ENCODE data around the gene UHRF2. TPM values are rescaled to one million over a fixed set of nuclear protein-coding genes. Genes with fewer than 3 reads are reported as not detected.

UHRF2 gene
- total and polyA plus RNA-seq, 7 experiments from 2014 or later, result 11.4 to 117 (median 95.2) TPM

DNA sequence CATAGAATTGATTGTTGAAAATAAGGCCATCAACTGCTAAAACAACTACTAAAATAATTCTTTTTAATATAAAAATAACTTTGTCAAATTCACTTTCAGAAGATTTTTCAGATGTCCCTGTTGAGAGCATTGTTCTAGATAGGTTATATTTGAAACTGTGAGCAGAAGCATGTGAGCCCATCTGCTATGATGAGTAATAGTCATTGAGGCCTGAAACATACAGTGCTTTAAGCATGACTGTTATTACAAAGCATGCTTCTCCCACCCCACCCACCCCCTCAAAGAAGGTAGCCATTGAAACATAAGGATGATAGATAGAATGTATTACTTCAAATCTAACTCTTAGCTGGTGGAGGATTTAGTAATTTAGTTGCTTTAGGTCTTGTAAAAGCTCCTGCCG, 86.0 kb downstream of the UHRF2 start:
- peaks cover 8 to 47% (median 10%) of the 10 kb centered on the region in 3 experiments for H3K36me3 ChIP-seq (ENCODE audit: control insufficient read depth in 2 of 3, insufficient read depth in 3 of 3, low read length in 3 of 3)
- Mint-ChIP-seq H3K27ac (peak overlapping the region in 6 of 9 donors; percentile 9 to 72 (median 44)), H3K4me3 (no peak overlapping the region), H3K9me3 (no peaks in the 10 kb centered on the region), H3K27me3 (no peaks in the 10 kb centered on the region), H3K36me3 (peaks cover 4 to 55% (median 36%) of the 10 kb centered on the region in 5 donors), H3K4me1 (peaks cover 0 to 3% (median 0%) of the 10 kb centered on the region in 7 donors)
- DNase-seq (no peak), ATAC-seq (no peak)
- no peaks in the 10 kb centered on the region for H3K9me3 ChIP-seq (ENCODE audit: control insufficient read depth in 2 of 3, low read length in 3 of 3)
- no peaks in the 10 kb centered on the region for H3K27me3 ChIP-seq (ENCODE audit: control insufficient read depth in 2 of 2, insufficient read depth in 2 of 2, low read length in 2 of 2)
- POLR2A ChIA-PET, result no interaction called here
- intact Hi-C loops (cut with micrococcal nuclease), result loop anchor here in 1 of 2 donors (10.0 kb wide), 1 partner anchor 144 kb away; no protein-coding TSS in a partner anchor
- no peak overlapping the region for H3K27ac ChIP-seq (ENCODE audit: low read depth, low read length)
- no peaks in the 10 kb centered on the region for H3K4me1 ChIP-seq (ENCODE audit: control insufficient read depth in 2 of 2, insufficient read depth in 2 of 2, low read length in 2 of 2)
- no peak overlapping the region for H3K4me3 ChIP-seq (ENCODE audit: low read length)
- CTCF ChIA-PET, result no interaction called here

DNA sequence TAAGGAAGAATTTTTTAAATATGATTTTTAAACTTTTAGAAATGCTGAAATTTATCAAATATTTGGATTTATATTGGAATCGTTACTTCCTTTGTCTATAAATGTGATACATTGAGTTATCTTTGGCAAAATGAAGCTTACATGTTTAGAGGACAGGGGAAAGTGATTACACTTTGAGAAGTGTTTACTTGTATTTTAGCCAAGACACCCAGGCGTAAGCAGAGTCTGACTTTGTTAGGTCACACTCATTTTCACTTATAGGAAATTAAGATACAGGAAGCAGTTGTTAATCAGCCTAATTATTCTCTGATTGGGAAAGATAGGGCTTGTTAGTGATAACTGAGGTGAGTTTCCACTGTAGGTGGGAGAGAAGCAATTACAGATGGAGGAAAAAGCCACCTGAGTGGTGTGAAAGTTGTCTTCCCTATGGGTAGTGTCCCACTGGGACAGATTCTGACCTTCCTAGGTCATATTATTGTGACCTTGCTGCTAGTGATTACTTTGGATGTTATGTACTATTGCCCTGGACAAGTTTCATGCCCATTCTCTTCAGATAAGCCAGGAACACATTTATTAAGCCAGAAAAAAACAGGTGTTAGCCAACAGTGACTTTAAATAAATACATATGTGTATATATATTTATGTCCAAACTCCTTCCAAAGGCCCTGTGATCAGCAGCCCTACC, 88.7 kb downstream of the UHRF2 start:
- CTCF ChIA-PET, result no interaction called here
- no peak overlapping the region for H3K4me3 ChIP-seq (ENCODE audit: low read length)
- no peaks in the 10 kb centered on the region for H3K27me3 Mint-ChIP-seq
- H3K27ac ChIP-seq (ENCODE audit: low read depth, low read length), result no peak overlapping the region
- no peaks in the 10 kb centered on the region for H3K9me3 ChIP-seq (ENCODE audit: control insufficient read depth in 2 of 3, low read length in 3 of 3)
- POLR2A ChIA-PET, result no interaction called here
- no peaks in the 10 kb centered on the region for H3K9me3 Mint-ChIP-seq
- H3K36me3 Mint-ChIP-seq, result peaks cover 12 to 70% (median 45%) of the 10 kb centered on the region in 5 donors
- no peaks in the 10 kb centered on the region for H3K4me1 ChIP-seq (ENCODE audit: control insufficient read depth in 2 of 2, insufficient read depth in 2 of 2, low read length in 2 of 2)
- no peak overlapping the region for H3K4me3 Mint-ChIP-seq
- no peak for DNase-seq
- peaks cover 0 to 1% (median 0%) of the 10 kb centered on the region in 7 donors for H3K4me1 Mint-ChIP-seq
- H3K27ac Mint-ChIP-seq, result peak overlapping the region in 4 of 9 donors; percentile 5 to 65 (median 19)
- H3K36me3 ChIP-seq (ENCODE audit: control insufficient read depth in 2 of 3, insufficient read depth in 3 of 3, low read length in 3 of 3), result peaks cover 5 to 60% (median 14%) of the 10 kb centered on the region in 3 experiments
- H3K27me3 ChIP-seq (ENCODE audit: control insufficient read depth in 2 of 2, insufficient read depth in 2 of 2, low read length in 2 of 2), result no peaks in the 10 kb centered on the region
- no peak for ATAC-seq
- intact Hi-C loops (cut with micrococcal nuclease), result no loop called here

DNA sequence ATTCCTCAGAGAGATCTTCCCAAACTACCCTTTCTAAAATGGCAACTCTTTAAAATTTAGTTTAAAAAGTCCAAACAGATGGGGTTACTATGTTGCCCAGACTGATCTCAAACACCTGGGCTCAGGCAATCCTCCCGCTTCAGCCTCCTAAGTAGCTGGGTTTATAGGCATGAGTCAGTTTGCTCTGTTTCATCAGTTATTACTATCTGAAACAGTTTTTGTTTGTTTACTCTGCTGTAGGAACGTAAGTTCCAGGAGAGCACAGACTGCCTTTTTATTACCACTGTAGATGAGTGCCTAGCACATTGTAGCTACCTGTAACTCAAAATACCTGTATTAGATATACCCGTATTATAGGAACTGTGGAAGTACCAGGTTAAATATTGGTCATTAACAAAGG, 89.4 kb downstream of the UHRF2 start:
- H3K4me1 Mint-ChIP-seq, result peaks cover 0 to 1% (median 0%) of the 10 kb centered on the region in 7 donors
- ChIA-PET POLR2A (no interaction called here), CTCF (no interaction called here)
- ATAC-seq (no peak), DNase-seq (no peak)
- peaks cover 5 to 53% (median 9%) of the 10 kb centered on the region in 3 experiments for H3K36me3 ChIP-seq (ENCODE audit: control insufficient read depth in 2 of 3, insufficient read depth in 3 of 3, low read length in 3 of 3)
- no peaks in the 10 kb centered on the region for H3K4me1 ChIP-seq (ENCODE audit: control insufficient read depth in 2 of 2, insufficient read depth in 2 of 2, low read length in 2 of 2)
- H3K9me3 Mint-ChIP-seq, result no peaks in the 10 kb centered on the region
- H3K4me3 Mint-ChIP-seq, result no peak overlapping the region
- no peak overlapping the region for H3K27ac ChIP-seq (ENCODE audit: low read depth, low read length)
- H3K27me3 Mint-ChIP-seq, result no peaks in the 10 kb centered on the region
- H3K27ac Mint-ChIP-seq, result peak overlapping the region in 3 of 9 donors; percentile 5 to 30 (median 8)
- H3K27me3 ChIP-seq (ENCODE audit: control insufficient read depth in 2 of 2, insufficient read depth in 2 of 2, low read length in 2 of 2), result no peaks in the 10 kb centered on the region
- no peaks in the 10 kb centered on the region for H3K9me3 ChIP-seq (ENCODE audit: control insufficient read depth in 2 of 3, low read length in 3 of 3)
- intact Hi-C loops (cut with micrococcal nuclease), result no loop called here
- no peak overlapping the region for H3K4me3 ChIP-seq (ENCODE audit: low read length)
- peaks cover 13 to 67% (median 48%) of the 10 kb centered on the region in 5 donors for H3K36me3 Mint-ChIP-seq

DNA sequence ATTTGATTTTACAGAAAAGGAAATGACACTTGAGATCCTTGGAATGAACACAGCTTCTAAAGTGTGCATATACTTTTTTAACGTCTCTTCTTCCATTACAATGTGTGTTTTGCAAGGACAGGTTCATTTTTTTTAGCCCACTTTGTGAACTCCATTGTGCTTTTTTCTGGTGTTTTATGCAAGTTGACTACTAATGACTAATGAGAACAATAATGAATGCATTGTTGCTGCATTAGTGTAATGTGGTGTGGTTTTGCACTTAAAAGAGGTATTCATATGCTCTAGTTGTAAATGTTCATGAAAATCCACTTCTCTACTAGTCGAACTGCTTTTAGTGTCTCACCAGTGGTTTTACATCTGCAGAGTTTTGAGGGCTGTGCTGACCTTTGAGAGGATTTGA, 93.6 kb downstream of the UHRF2 start:
- POLR2A ChIA-PET, result no interaction called here
- Histone ChIP-seq H3K27me3 (ENCODE audit: control insufficient read depth in 2 of 2, insufficient read depth in 2 of 2, low read length in 2 of 2) (no peaks in the 10 kb centered on the region), H3K27ac (ENCODE audit: low read depth, low read length) (no peak overlapping the region), H3K4me3 (ENCODE audit: low read length) (no peak overlapping the region), H3K36me3 (ENCODE audit: control insufficient read depth in 2 of 3, insufficient read depth in 3 of 3, low read length in 3 of 3) (peaks cover 5 to 31% (median 9%) of the 10 kb centered on the region in 3 experiments), H3K4me1 (ENCODE audit: control insufficient read depth in 2 of 2, insufficient read depth in 2 of 2, low read length in 2 of 2) (no peaks in the 10 kb centered on the region), H3K9me3 (ENCODE audit: control insufficient read depth in 2 of 3, low read length in 3 of 3) (no peaks in the 10 kb centered on the region)
- Mint-ChIP-seq H3K36me3 (peaks cover 9 to 69% (median 43%) of the 10 kb centered on the region in 5 donors), H3K9me3 (peaks cover 0 to 4% (median 0%) of the 10 kb centered on the region in 11 donors), H3K4me1 (peaks cover 0 to 2% (median 0%) of the 10 kb centered on the region in 7 donors), H3K4me3 (no peak overlapping the region), H3K27ac (peak overlapping the region in 2 of 9 donors; percentile 5 to 41), H3K27me3 (no peaks in the 10 kb centered on the region)
- ATAC-seq (no peak), DNase-seq (no peak)
- intact Hi-C loops (cut with micrococcal nuclease), result no loop called here
- CTCF ChIA-PET, result no interaction called here

DNA sequence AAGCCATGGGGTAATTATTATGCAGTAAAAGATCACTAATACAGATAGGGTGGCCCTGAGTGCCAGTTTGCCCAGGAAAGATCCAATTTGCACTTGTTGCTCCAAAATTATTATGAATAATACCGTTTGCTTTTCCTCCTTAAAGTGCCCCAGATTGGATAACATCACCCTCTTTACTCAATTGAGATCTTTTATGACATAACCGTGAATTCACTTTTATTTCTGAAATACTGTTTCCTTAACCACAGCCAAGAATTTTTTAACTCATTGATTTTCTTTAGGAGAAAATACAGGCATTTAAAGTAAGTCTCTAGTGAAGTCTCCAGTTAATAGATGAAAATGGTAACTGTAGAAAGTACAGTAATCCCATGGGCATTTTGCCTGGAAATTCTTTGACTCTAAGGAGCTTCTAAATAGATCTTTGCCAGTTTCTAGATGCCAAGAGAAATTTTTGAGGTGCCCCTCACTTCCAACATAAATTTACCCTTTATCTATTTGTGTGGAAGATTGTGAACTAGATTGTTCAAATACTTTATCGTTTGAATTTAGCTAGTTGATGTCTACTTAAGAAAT, 99.2 kb downstream of the UHRF2 start:
- H3K4me1 ChIP-seq (ENCODE audit: control insufficient read depth in 2 of 2, insufficient read depth in 2 of 2, low read length in 2 of 2), result no peaks in the 10 kb centered on the region
- H3K4me1 Mint-ChIP-seq, result peaks cover 0 to 2% (median 0%) of the 10 kb centered on the region in 7 donors
- H3K4me3 Mint-ChIP-seq, result no peak overlapping the region
- DNase-seq, result no peak
- H3K36me3 Mint-ChIP-seq, result peaks cover 5 to 39% (median 23%) of the 10 kb centered on the region in 5 donors
- H3K9me3 Mint-ChIP-seq, result peaks cover 0 to 4% (median 0%) of the 10 kb centered on the region in 11 donors
- no peak overlapping the region for H3K4me3 ChIP-seq (ENCODE audit: low read length)
- H3K27me3 Mint-ChIP-seq, result no peaks in the 10 kb centered on the region
- no peaks in the 10 kb centered on the region for H3K36me3 ChIP-seq (ENCODE audit: control insufficient read depth in 2 of 3, insufficient read depth in 3 of 3, low read length in 3 of 3)
- ATAC-seq, result no peak
- H3K27ac ChIP-seq (ENCODE audit: low read depth, low read length), result no peak overlapping the region
- POLR2A ChIA-PET, result interaction anchor here (0.6 to 0.9 kb wide), 2 partner anchors 20 to 406 kb away, joined by 3 read pairs; no protein-coding TSS in a partner anchor
- intact Hi-C loops (cut with micrococcal nuclease), result no loop called here
- peak overlapping the region in 1 of 9 donors; percentile 13 for H3K27ac Mint-ChIP-seq
- H3K9me3 ChIP-seq (ENCODE audit: control insufficient read depth in 2 of 3, low read length in 3 of 3), result no peaks in the 10 kb centered on the region
- H3K27me3 ChIP-seq (ENCODE audit: control insufficient read depth in 2 of 2, insufficient read depth in 2 of 2, low read length in 2 of 2), result no peaks in the 10 kb centered on the region
- CTCF ChIA-PET, result no interaction called here

DNA sequence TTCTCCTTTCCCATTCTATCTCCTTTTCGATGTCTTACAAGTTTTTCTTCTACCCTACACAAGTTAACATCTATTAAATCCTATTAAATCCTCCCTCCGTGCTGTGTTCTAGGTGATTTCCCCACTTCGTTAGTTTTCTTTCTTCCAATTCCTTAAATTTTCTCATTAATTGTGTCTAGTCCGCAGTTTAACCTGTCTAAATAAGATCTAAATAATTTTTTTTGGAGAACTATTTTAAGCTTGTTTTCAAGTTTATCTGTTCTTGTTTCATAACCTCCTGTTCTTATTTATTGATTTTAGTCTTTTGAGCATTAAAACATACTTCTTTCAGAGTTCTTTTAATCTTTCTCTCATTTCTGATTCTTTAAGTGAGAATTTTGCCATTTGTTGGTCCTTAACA, 109.3 kb downstream of the UHRF2 start:
- ATAC-seq, result no peak

More for the DNA sequence above, 109.3 kb downstream of the UHRF2 start:
- POLR2A ChIA-PET, result no interaction called here
- no peak for DNase-seq
- peaks cover 0 to 5% (median 0%) of the 10 kb centered on the region in 3 experiments for H3K9me3 ChIP-seq (ENCODE audit: control insufficient read depth in 2 of 3, low read length in 3 of 3)
- no peaks in the 10 kb centered on the region for H3K4me1 ChIP-seq (ENCODE audit: control insufficient read depth in 2 of 2, insufficient read depth in 2 of 2, low read length in 2 of 2)
- intact Hi-C loops (cut with micrococcal nuclease), result no loop called here
- no peak overlapping the region for H3K4me3 Mint-ChIP-seq
- CTCF ChIA-PET, result no interaction called here
- no peaks in the 10 kb centered on the region for H3K36me3 ChIP-seq (ENCODE audit: control insufficient read depth in 2 of 3, insufficient read depth in 3 of 3, low read length in 3 of 3)
- H3K27me3 ChIP-seq (ENCODE audit: control insufficient read depth in 2 of 2, insufficient read depth in 2 of 2, low read length in 2 of 2), result no peaks in the 10 kb centered on the region
- H3K9me3 Mint-ChIP-seq, result peaks cover 2 to 32% (median 15%) of the 10 kb centered on the region in 11 donors
- H3K4me1 Mint-ChIP-seq, result no peaks in the 10 kb centered on the region
- H3K27ac Mint-ChIP-seq, result no peak overlapping the region
- peaks cover 7 to 58% (median 44%) of the 10 kb centered on the region in 5 donors for H3K36me3 Mint-ChIP-seq
- no peak overlapping the region for H3K27ac ChIP-seq (ENCODE audit: low read depth, low read length)
- no peak overlapping the region for H3K4me3 ChIP-seq (ENCODE audit: low read length)
- no peaks in the 10 kb centered on the region for H3K27me3 Mint-ChIP-seq

Data from naive thymus-derived CD4-positive, alpha-beta T cell (primary cell).